ENCODE measurements around the gene CFAP20DC. TPM values are rescaled to one million over a fixed set of nuclear protein-coding genes. Genes with fewer than 3 reads are reported as not detected.

Gene CFAP20DC
- total RNA-seq, 2 donors from 2014 or later: 6.5 to 9.5 TPM

DNA sequence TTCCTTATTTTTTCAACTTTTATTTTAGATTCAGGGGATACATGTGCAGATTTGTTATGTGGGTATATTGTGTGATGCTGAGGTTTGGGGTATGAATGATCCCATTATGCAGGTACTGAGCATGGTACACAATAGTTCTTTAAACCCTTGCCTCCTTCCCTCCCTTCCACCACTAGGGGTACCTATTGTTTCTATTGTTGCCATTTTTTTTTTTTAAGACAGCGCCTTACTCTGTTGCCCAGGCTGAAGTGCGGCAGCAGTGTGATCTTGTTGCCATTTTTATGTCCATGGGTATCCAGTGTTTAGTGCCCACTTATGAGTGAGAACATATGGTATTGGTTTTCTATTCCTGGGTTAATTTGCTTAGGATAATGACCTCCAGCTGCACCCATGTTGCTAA lies 266.0 kb downstream of the CFAP20DC start:
- DNase-seq: no peak
- Histone ChIP-seq H3K27me3 (ENCODE audit: control insufficient read depth, insufficient read depth, low read length, poor library complexity, severe bottlenecking) (no peaks in the 10 kb centered on the region), H3K4me3 (ENCODE audit: low read length) (no peak overlapping the region), H3K9ac (ENCODE audit: extremely low read depth, low read length, poor library complexity, severe bottlenecking) (no peak overlapping the region), H3K36me3 (ENCODE audit: control insufficient read depth, insufficient read depth, low read length) (no peaks in the 10 kb centered on the region), H3K27ac (ENCODE audit: low read depth, low read length) (no peak overlapping the region), H3K4me1 (ENCODE audit: control insufficient read depth, insufficient read depth, low read length) (no peaks in the 10 kb centered on the region), H3K9me3 (ENCODE audit: control insufficient read depth, low read length) (peaks cover 29% of the 10 kb centered on the region)
- Mint-ChIP-seq H3K27me3 (ENCODE audit: insufficient read depth) (no peaks in the 10 kb centered on the region), H3K4me1 (no peaks in the 10 kb centered on the region), H3K27ac (no peak overlapping the region), H3K9me3 (peaks cover 25% of the 10 kb centered on the region), H3K36me3 (ENCODE audit: low read depth) (peaks cover 11% of the 10 kb centered on the region), H3K4me3 (no peak overlapping the region)
- TF ChIP-seq, protein P1, sequence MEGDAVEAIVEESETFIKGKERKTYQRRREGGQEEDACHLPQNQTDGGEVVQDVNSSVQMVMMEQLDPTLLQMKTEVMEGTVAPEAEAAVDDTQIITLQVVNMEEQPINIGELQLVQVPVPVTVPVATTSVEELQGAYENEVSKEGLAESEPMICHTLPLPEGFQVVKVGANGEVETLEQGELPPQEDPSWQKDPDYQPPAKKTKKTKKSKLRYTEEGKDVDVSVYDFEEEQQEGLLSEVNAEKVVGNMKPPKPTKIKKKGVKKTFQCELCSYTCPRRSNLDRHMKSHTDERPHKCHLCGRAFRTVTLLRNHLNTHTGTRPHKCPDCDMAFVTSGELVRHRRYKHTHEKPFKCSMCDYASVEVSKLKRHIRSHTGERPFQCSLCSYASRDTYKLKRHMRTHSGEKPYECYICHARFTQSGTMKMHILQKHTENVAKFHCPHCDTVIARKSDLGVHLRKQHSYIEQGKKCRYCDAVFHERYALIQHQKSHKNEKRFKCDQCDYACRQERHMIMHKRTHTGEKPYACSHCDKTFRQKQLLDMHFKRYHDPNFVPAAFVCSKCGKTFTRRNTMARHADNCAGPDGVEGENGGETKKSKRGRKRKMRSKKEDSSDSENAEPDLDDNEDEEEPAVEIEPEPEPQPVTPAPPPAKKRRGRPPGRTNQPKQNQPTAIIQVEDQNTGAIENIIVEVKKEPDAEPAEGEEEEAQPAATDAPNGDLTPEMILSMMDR (conservative IDR thresholded peaks at IDR 0.05): peak; percentile 47
- WGBS, 2 experiments (ENCODE audit: insufficient coverage in 1 of 2, insufficient read length in 1 of 2): 95 to 100% methylated on average over 2 of the region's 2 CpGs

DNA sequence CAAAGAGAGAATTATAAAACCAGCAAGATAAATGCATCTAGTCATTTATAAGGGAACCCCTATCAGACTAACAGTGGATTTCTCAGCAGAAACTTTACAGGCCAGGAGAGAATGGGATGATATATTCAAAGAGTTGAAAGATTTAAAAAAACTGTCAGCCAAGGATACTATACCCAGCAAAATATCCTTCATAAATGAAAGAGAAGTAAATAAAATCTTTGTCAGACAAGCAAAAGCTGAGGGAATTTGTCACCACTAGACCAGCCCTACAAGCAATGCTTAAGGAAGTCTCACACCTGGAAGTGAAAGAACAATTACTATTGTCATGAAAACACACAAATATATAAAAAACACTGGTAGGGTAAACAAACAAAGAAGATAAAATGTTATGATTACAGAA lies 269.9 kb downstream of the CFAP20DC start:
- Histone ChIP-seq H3K4me1 (ENCODE audit: control insufficient read depth, insufficient read depth, low read length) (no peaks in the 10 kb centered on the region), H3K36me3 (ENCODE audit: control insufficient read depth, insufficient read depth, low read length) (no peaks in the 10 kb centered on the region), H3K9me3 (ENCODE audit: control insufficient read depth, low read length) (peaks cover 47% of the 10 kb centered on the region), H3K27ac (ENCODE audit: low read depth, low read length) (no peak overlapping the region), H3K4me3 (ENCODE audit: low read length) (peak overlapping the region; percentile 42), H3K9ac (ENCODE audit: extremely low read depth, low read length, poor library complexity, severe bottlenecking) (no peak overlapping the region), H3K27me3 (ENCODE audit: control insufficient read depth, insufficient read depth, low read length, poor library complexity, severe bottlenecking) (no peaks in the 10 kb centered on the region)
- no peak overlapping the region for H3K4me3 Mint-ChIP-seq
- no peak overlapping the region for H3K27ac Mint-ChIP-seq
- H3K36me3 Mint-ChIP-seq (ENCODE audit: low read depth): peaks cover 15% of the 10 kb centered on the region
- H3K27me3 Mint-ChIP-seq (ENCODE audit: insufficient read depth): no peaks in the 10 kb centered on the region
- peaks cover 8% of the 10 kb centered on the region for H3K4me1 Mint-ChIP-seq
- TF ChIP-seq, protein P1 (conservative IDR thresholded peaks at IDR 0.05): no peak
- H3K9me3 Mint-ChIP-seq: peaks cover 31% of the 10 kb centered on the region
- no peak for DNase-seq

DNA sequence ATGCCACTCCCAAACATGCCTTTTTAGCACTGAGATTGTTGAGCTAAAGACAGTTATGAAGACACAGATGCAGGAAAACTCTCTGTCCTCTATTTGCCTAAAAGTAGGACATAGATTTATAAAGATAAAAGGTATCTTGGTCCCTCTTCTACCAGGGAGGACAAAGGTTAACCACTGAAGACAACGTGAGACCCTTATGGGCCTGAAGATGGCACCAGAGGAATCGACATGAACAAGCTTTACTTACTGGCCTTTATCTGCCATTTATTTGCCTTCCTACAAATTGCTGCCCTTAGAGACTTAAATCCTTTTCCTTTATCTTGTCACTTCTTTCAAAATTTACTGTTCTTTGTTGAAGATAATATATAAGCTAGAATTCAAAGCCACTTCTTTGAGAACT lies 273.6 kb downstream of the CFAP20DC start:
- WGBS, 2 experiments (ENCODE audit: insufficient coverage in 1 of 2, insufficient read length in 1 of 2): 67 to 100% methylated on average over 1 to 2 of the region's 2 CpGs
- no peak overlapping the region for H3K4me3 Mint-ChIP-seq
- TF ChIP-seq, protein P1 (conservative IDR thresholded peaks at IDR 0.05): peak; percentile 61
- no peaks in the 10 kb centered on the region for H3K4me1 ChIP-seq (ENCODE audit: control insufficient read depth, insufficient read depth, low read length)
- H3K27me3 Mint-ChIP-seq (ENCODE audit: insufficient read depth): no peaks in the 10 kb centered on the region
- H3K27ac Mint-ChIP-seq: no peak overlapping the region
- no peak overlapping the region for H3K4me3 ChIP-seq (ENCODE audit: low read length)
- H3K9me3 ChIP-seq (ENCODE audit: control insufficient read depth, low read length): peaks cover 42% of the 10 kb centered on the region
- no peak for DNase-seq
- H3K36me3 ChIP-seq (ENCODE audit: control insufficient read depth, insufficient read depth, low read length): no peaks in the 10 kb centered on the region
- H3K36me3 Mint-ChIP-seq (ENCODE audit: low read depth): peaks cover 15% of the 10 kb centered on the region
- H3K27me3 ChIP-seq (ENCODE audit: control insufficient read depth, insufficient read depth, low read length, poor library complexity, severe bottlenecking): no peaks in the 10 kb centered on the region
- peaks cover 26% of the 10 kb centered on the region for H3K9me3 Mint-ChIP-seq
- no peak overlapping the region for H3K27ac ChIP-seq (ENCODE audit: low read depth, low read length)
- peaks cover 19% of the 10 kb centered on the region for H3K4me1 Mint-ChIP-seq
- H3K9ac ChIP-seq (ENCODE audit: extremely low read depth, low read length, poor library complexity, severe bottlenecking): no peak overlapping the region

Data from endodermal cell (in vitro differentiated cells).